AG04450 (cell line): Measurements from ENCODE around the gene ITPR1. TPM values are rescaled to one million over a fixed set of nuclear protein-coding genes. Genes with fewer than 3 reads are reported as not detected.

Experiments used
- CTCF ChIA-PET: fragments of 300-600, 350-600 bp; formaldehyde crosslinking; extraction: SDS; loops from one replicate; lab custom pipeline; 2022; ENCODE audit warnings: antibody characterized with exemption, inconsistent platforms; lab: Charles Lee
- POLR2A ChIA-PET: fragments of 350-600 bp; formaldehyde crosslinking; extraction: SDS; loops from one replicate; lab custom pipeline; 2021; ENCODE audit warnings: antibody characterized with exemption, inconsistent platforms; lab: Yijun Ruan, JAX
- DNase-seq: peaks from one replicate; pipeline ENCODE4 v3.0.0-alpha.2; 2011; ENCODE audit warnings: low read depth, low spot score
- H3K27ac ChIP-seq: one replicate; pipeline ENCODE4 v1.5.1; 2012; ENCODE audit warnings: low read depth, low read length, control low read depth
- H3K27me3 ChIP-seq: one replicate; pipeline ENCODE4 v1.6.0; 2012; ENCODE audit warnings: low read length; ENCODE audit not compliant: control insufficient read depth, insufficient read depth
- H3K4me3 ChIP-seq: 2 replicates; pipeline ENCODE4 v1.5.1; 2011; ENCODE audit warnings: mild to moderate bottlenecking, low read depth, low read length, control low read depth
- H3K9me3 ChIP-seq: 2 replicates; pipeline ENCODE4 v1.5.1; 2012; ENCODE audit warnings: low read length; ENCODE audit not compliant: control insufficient read depth, insufficient read depth
- CTCF ChIP-seq: IDR thresholded peaks from 2 replicates; pipeline ENCODE4 v1.5.1; 2011; ENCODE audit warnings: low read depth, low read length, control low read depth, inconsistent platforms
- polyA plus RNA-seq: library from polyadenylated mRNA; depleted of rRNA; stranded (reverse); fragments of >200 nt; gene quantifications from 2 replicates; pipeline ENCODE4 v1.2.3, GENCODE V29; 2011

Gene ITPR1
- polyA plus RNA-seq, 1 experiment: 7.4 TPM

GRCh38 chr3:4742359-4742758 is 249.2 kb downstream of the ITPR1 start:
- no peak for TF ChIP-seq CTCF
- ChIA-PET POLR2A (no interaction called here), CTCF (interaction anchor here (0.7 kb wide), 1 partner anchor 236 kb away, joined by 3 read pairs; no protein-coding TSS in a partner anchor)
- Histone ChIP-seq H3K9me3 (peaks cover 4% of the 10 kb centered on the region; the same call in 1 of the 2 replicates), H3K27ac (no peak overlapping the region), H3K4me3 (no peak overlapping the region), H3K27me3 (peaks cover 4% of the 10 kb centered on the region)
- DNase-seq: no peak

GRCh38 chr3:4743371-4743770 is 250.2 kb downstream of the ITPR1 start:
- Histone ChIP-seq H3K4me3 (no peak overlapping the region), H3K27me3 (peaks cover 4% of the 10 kb centered on the region), H3K9me3 (peaks cover 4% of the 10 kb centered on the region; the same call in 1 of the 2 replicates), H3K27ac (no peak overlapping the region)
- no peak for DNase-seq
- TF ChIP-seq CTCF: no peak
- ChIA-PET CTCF (no interaction called here), POLR2A (no interaction called here)

- no peak for DNase-seq
- no peak overlapping the region for H3K4me3 ChIP-seq
- peaks cover 4% of the 10 kb centered on the region for H3K27me3 ChIP-seq
- no peak for TF ChIP-seq CTCF
- peaks cover 4% of the 10 kb centered on the region; the same call in 1 of the 2 replicates for H3K9me3 ChIP-seq
- peak overlapping the region; percentile 47 for H3K27ac ChIP-seq
- ChIA-PET CTCF (no interaction called here), POLR2A (no interaction called here)
These were observed 251.5 kb downstream of the ITPR1 start for GRCh38 chr3:4744405-4745234.

GRCh38 chr3:4745235-4745610 is 252.1 kb downstream of the ITPR1 start:
- no peak for DNase-seq
- ChIA-PET CTCF (no interaction called here), POLR2A (no interaction called here)
- H3K27ac ChIP-seq: no peak overlapping the region
- H3K9me3 ChIP-seq: peaks cover 4% of the 10 kb centered on the region; the same call in 1 of the 2 replicates
- no peak for TF ChIP-seq CTCF
- H3K27me3 ChIP-seq: peaks cover 4% of the 10 kb centered on the region
- H3K4me3 ChIP-seq: no peak overlapping the region

GRCh38 chr3:4746241-4746958 is 253.3 kb downstream of the ITPR1 start:
- Histone ChIP-seq H3K27me3 (peaks cover 4% of the 10 kb centered on the region), H3K4me3 (no peak overlapping the region), H3K27ac (no peak overlapping the region), H3K9me3 (peaks cover 4% of the 10 kb centered on the region; the same call in 1 of the 2 replicates)
- ChIA-PET POLR2A (no interaction called here), CTCF (no interaction called here)
- no peak for DNase-seq
- no peak for TF ChIP-seq CTCF
